ENCODE data around the gene FAM83E. TPM values are rescaled to one million over a fixed set of nuclear protein-coding genes. Genes with fewer than 3 reads are reported as not detected.

Gene FAM83E
- total and polyA plus RNA-seq, 10 of the 15 experiments (the other 5 are each of a cell fraction or from before 2014, with no cell fraction given) = 0.14 to 2.5 (median 0.33) TPM; not detected in 4

DNA sequence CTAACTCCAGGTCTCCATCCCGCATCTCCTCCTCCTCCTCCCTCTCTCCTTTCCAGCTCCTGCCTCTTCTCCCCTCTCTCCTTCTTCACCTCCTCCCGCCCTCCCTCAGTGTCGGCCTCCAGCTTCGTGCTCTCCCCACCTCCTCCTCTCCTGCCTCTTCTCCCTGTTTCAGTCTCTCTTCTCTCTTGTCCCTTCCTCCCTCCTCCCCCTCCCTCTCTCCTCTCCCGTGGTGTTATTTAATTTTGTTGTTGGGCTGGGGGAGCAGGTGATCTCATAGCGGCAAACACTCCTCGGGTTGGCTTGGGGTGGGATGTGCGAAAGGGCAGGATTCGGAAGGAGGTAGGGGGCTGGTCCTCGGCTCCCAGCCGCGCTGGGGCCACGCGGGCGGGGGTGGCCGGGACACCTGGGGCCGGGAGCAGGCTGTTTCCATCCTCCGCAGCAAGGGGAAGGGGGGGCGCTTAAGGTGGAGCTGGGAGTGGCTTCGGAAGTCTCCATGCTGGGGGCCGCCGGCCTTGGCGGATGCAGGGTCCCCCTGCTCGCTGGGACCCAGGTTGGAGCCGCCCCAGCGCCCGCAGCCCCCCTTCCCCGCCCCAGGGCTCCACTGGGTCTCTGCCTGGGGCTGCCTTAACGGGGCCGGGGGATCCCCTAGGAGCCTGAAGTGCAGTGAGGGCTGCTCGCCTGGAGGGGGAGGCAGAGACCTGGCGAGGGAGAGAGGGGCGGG lies 31.3 kb upstream of the FAM83E start, which contains the start of gene CA11 (continued):
- TF ChIP-seq, protein P1, sequence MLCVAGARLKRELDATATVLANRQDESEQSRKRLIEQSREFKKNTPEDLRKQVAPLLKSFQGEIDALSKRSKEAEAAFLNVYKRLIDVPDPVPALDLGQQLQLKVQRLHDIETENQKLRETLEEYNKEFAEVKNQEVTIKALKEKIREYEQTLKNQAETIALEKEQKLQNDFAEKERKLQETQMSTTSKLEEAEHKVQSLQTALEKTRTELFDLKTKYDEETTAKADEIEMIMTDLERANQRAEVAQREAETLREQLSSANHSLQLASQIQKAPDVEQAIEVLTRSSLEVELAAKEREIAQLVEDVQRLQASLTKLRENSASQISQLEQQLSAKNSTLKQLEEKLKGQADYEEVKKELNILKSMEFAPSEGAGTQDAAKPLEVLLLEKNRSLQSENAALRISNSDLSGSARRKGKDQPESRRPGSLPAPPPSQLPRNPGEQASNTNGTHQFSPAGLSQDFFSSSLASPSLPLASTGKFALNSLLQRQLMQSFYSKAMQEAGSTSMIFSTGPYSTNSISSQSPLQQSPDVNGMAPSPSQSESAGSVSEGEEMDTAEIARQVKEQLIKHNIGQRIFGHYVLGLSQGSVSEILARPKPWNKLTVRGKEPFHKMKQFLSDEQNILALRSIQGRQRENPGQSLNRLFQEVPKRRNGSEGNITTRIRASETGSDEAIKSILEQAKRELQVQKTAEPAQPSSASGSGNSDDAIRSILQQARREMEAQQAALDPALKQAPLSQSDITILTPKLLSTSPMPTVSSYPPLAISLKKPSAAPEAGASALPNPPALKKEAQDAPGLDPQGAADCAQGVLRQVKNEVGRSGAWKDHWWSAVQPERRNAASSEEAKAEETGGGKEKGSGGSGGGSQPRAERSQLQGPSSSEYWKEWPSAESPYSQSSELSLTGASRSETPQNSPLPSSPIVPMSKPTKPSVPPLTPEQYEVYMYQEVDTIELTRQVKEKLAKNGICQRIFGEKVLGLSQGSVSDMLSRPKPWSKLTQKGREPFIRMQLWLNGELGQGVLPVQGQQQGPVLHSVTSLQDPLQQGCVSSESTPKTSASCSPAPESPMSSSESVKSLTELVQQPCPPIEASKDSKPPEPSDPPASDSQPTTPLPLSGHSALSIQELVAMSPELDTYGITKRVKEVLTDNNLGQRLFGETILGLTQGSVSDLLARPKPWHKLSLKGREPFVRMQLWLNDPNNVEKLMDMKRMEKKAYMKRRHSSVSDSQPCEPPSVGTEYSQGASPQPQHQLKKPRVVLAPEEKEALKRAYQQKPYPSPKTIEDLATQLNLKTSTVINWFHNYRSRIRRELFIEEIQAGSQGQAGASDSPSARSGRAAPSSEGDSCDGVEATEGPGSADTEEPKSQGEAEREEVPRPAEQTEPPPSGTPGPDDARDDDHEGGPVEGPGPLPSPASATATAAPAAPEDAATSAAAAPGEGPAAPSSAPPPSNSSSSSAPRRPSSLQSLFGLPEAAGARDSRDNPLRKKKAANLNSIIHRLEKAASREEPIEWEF (IDR thresholded peaks at IDR 0.05; ENCODE audit: insufficient replicate concordance, low read depth, low read length) = no peak
- TF ChIP-seq FOXK2 (IDR thresholded peaks at IDR 0.05) (no peak), TCF12 (IDR thresholded peaks at IDR 0.05; ENCODE audit: low read depth, low read length) (no peak), NR2C2 (IDR thresholded peaks at IDR 0.05; ENCODE audit: borderline replicate concordance, control insufficient read depth, insufficient read length, low read depth) (no peak), BACH1 (IDR thresholded peaks at IDR 0.05; ENCODE audit: borderline replicate concordance) (peak; percentile 83), EP300 (IDR thresholded peaks at IDR 0.05; ENCODE audit: borderline replicate concordance in 1 of 2, control insufficient read depth in 1 of 2, low read depth in 2 of 2, low read length in 2 of 2) (no peak), SIX5 (IDR thresholded peaks at IDR 0.05; ENCODE audit: low read depth, low read length, severe bottlenecking) (no peak), HDGF (IDR thresholded peaks at IDR 0.05) (peak; percentile 89), YY1 (IDR thresholded peaks at IDR 0.05; ENCODE audit: low read depth, low read length) (no peak), MXI1 (IDR thresholded peaks at IDR 0.05; ENCODE audit: low read depth, low read length) (peak; percentile 30; the same call in 1 of the 2 replicates), ZBTB4 (CRISPR knock-in tag; IDR thresholded peaks at IDR 0.05) (no peak), RAD51 (IDR thresholded peaks at IDR 0.05) (no peak), NFXL1 (IDR thresholded peaks at IDR 0.05; ENCODE audit: borderline replicate concordance) (peak; percentile 24; the same call in 1 of the 2 replicates), PML (IDR thresholded peaks at IDR 0.05; ENCODE audit: low read length) (no peak), CBX3 (IDR thresholded peaks at IDR 0.05; ENCODE audit: borderline replicate concordance, low read depth) (no peak), SP1 (IDR thresholded peaks at IDR 0.05; ENCODE audit: low read depth, low read length) (peak; percentile 30)
- TF ChIP-seq, protein P2, sequence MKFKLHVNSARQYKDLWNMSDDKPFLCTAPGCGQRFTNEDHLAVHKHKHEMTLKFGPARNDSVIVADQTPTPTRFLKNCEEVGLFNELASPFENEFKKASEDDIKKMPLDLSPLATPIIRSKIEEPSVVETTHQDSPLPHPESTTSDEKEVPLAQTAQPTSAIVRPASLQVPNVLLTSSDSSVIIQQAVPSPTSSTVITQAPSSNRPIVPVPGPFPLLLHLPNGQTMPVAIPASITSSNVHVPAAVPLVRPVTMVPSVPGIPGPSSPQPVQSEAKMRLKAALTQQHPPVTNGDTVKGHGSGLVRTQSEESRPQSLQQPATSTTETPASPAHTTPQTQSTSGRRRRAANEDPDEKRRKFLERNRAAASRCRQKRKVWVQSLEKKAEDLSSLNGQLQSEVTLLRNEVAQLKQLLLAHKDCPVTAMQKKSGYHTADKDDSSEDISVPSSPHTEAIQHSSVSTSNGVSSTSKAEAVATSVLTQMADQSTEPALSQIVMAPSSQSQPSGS (IDR thresholded peaks at IDR 0.05; ENCODE audit: low read length) = no peak
- TF ChIP-seq, protein P3, sequence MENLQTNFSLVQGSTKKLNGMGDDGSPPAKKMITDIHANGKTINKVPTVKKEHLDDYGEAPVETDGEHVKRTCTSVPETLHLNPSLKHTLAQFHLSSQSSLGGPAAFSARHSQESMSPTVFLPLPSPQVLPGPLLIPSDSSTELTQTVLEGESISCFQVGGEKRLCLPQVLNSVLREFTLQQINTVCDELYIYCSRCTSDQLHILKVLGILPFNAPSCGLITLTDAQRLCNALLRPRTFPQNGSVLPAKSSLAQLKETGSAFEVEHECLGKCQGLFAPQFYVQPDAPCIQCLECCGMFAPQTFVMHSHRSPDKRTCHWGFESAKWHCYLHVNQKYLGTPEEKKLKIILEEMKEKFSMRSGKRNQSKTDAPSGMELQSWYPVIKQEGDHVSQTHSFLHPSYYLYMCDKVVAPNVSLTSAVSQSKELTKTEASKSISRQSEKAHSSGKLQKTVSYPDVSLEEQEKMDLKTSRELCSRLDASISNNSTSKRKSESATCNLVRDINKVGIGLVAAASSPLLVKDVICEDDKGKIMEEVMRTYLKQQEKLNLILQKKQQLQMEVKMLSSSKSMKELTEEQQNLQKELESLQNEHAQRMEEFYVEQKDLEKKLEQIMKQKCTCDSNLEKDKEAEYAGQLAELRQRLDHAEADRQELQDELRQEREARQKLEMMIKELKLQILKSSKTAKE (IDR thresholded peaks at IDR 0.05; ENCODE audit: low read depth, poor library complexity, severe bottlenecking) = no peak

Data from GM12878 (cell line).